Activated CD4-positive, alpha-beta T cell treated with anti-CD3 and anti-CD28 coated beads, Interleukin-2, amount 10 ng/mL, durations not matched to agents 24 days and 14 days (primary cell): ENCODE results near the gene SLC38A9. TPM values are rescaled to one million over a fixed set of nuclear protein-coding genes. Genes with fewer than 3 reads are reported as not detected.
"Not testable (repeated sequence)": the region's sequence is repeated elsewhere in the genome, so short reads cannot be mapped to it uniquely, and the experiment has no call there.

Experiments
- DNase-seq: peaks from one replicate; pipeline ENCODE4 v3.0.0; 2022
- H3K27ac Mint-ChIP-seq: one replicate; pipeline ENCODE4 v1.8.0; 2022; ENCODE audit warnings: mild to moderate bottlenecking, mixed read lengths
- H3K27me3 Mint-ChIP-seq: one replicate; pipeline ENCODE4 v1.8.0; 2022; ENCODE audit warnings: mixed read lengths
- H3K36me3 Mint-ChIP-seq: one replicate; pipeline ENCODE4 v1.8.0; 2022; ENCODE audit warnings: low read depth, mild to moderate bottlenecking, mixed read lengths
- H3K4me1 Mint-ChIP-seq: one replicate; pipeline ENCODE4 v1.8.0; 2021; ENCODE audit warnings: mixed read lengths
- H3K4me3 Mint-ChIP-seq: one replicate; pipeline ENCODE4 v1.8.0; 2022; ENCODE audit warnings: mild to moderate bottlenecking, moderate library complexity, mixed read lengths
- H3K9me3 Mint-ChIP-seq: one replicate; pipeline ENCODE4 v1.8.0; 2021; ENCODE audit warnings: mixed read lengths
- intact Hi-C: fragments of 100-400 bp; cut with micrococcal nuclease; formaldehyde crosslinking; loops from one replicate; pipeline ENCODE4 v1.15.1; 2023
- total RNA-seq: library from RNA; stranded (reverse); gene quantifications from 2 replicates; pipeline ENCODE4 v1.2.3, GENCODE V29; 2022

The SLC38A9 gene
- total RNA-seq, 1 donor from 2014 or later: 21.4 TPM

- DNase-seq: no peak
- peaks cover 23% of the 10 kb centered on the region for H3K9me3 Mint-ChIP-seq
- H3K4me1 Mint-ChIP-seq: peaks cover 10% of the 10 kb centered on the region
- H3K4me3 Mint-ChIP-seq: no peak overlapping the region
- intact Hi-C loops: no loop called here
- H3K27ac Mint-ChIP-seq: no peak overlapping the region
- peaks cover 5% of the 10 kb centered on the region for H3K36me3 Mint-ChIP-seq
- H3K27me3 Mint-ChIP-seq: peaks cover 4% of the 10 kb centered on the region
These were observed 8.1 kb upstream of the SLC38A9 start for GRCh38 chr5:55720188-55720703.

- intact Hi-C loops, H3K36me3 Mint-ChIP-seq: not testable (repeated sequence)
These were observed 6.9 kb upstream of the SLC38A9 start for GRCh38 chr5:55719026-55719425.

GRCh38 chr5:55715519-55716078, 3.5 kb upstream of the SLC38A9 start:
- peaks cover 4% of the 10 kb centered on the region for H3K27me3 Mint-ChIP-seq
- no peak overlapping the region for H3K27ac Mint-ChIP-seq
- H3K36me3 Mint-ChIP-seq: peaks cover 5% of the 10 kb centered on the region
- no peak for DNase-seq
- H3K4me3 Mint-ChIP-seq: no peak overlapping the region
- H3K4me1 Mint-ChIP-seq: peaks cover 12% of the 10 kb centered on the region
- peaks cover 10% of the 10 kb centered on the region for H3K9me3 Mint-ChIP-seq
- intact Hi-C loops: no loop called here

More at GRCh38 chr5:55719026-55719425, 6.9 kb upstream of the SLC38A9 start:
- DNase-seq, H3K4me1 Mint-ChIP-seq, H3K27me3 Mint-ChIP-seq, H3K4me3 Mint-ChIP-seq, H3K27ac Mint-ChIP-seq: not testable (repeated sequence)
- peaks cover 20% of the 10 kb centered on the region for H3K9me3 Mint-ChIP-seq

GRCh38 chr5:55714749-55715148, 2.6 kb upstream of the SLC38A9 start:
- Mint-ChIP-seq H3K9me3 (peaks cover 10% of the 10 kb centered on the region), H3K4me3 (no peak overlapping the region), H3K4me1 (peaks cover 17% of the 10 kb centered on the region), H3K27me3 (no peaks in the 10 kb centered on the region), H3K36me3 (peaks cover 5% of the 10 kb centered on the region), H3K27ac (no peak overlapping the region)
- no peak for DNase-seq
- intact Hi-C loops: loop anchor here (5.0 kb wide), 3 partner anchors 43 to 208 kb away; no protein-coding TSS in a partner anchor

GRCh38 chr5:55714339-55714738, 2.2 kb upstream of the SLC38A9 start:
- H3K4me1 Mint-ChIP-seq: peaks cover 17% of the 10 kb centered on the region
- intact Hi-C loops: loop anchor here (5.0 kb wide), 3 partner anchors 43 to 208 kb away; no protein-coding TSS in a partner anchor
- peaks cover 5% of the 10 kb centered on the region for H3K36me3 Mint-ChIP-seq
- H3K27me3 Mint-ChIP-seq: no peaks in the 10 kb centered on the region
- no peak for DNase-seq
- no peak overlapping the region for H3K27ac Mint-ChIP-seq
- H3K9me3 Mint-ChIP-seq: peaks cover 10% of the 10 kb centered on the region
- no peak overlapping the region for H3K4me3 Mint-ChIP-seq

- intact Hi-C loops: loop anchor here (2.0 to 5.0 kb wide), 5 partner anchors 43 to 1459 kb away; no protein-coding TSS in a partner anchor
- Mint-ChIP-seq H3K27me3 (no peaks in the 10 kb centered on the region), H3K36me3 (peaks cover 5% of the 10 kb centered on the region), H3K4me1 (peaks cover 20% of the 10 kb centered on the region), H3K27ac (no peak overlapping the region), H3K9me3 (peaks cover 10% of the 10 kb centered on the region), H3K4me3 (no peak overlapping the region)
- DNase-seq: no peak
These were observed 1.7 kb upstream of the SLC38A9 start for GRCh38 chr5:55713871-55714270.

GRCh38 chr5:55711507-55712022, 559 bp downstream of the SLC38A9 start:
- Mint-ChIP-seq H3K4me1 (peaks cover 28% of the 10 kb centered on the region), H3K27me3 (no peaks in the 10 kb centered on the region), H3K36me3 (peaks cover 10% of the 10 kb centered on the region), H3K27ac (peak overlapping the region; percentile 90), H3K4me3 (peak overlapping the region; percentile 97), H3K9me3 (peaks cover 5% of the 10 kb centered on the region)
- DNase-seq: no peak
- intact Hi-C loops: loop anchor here (2.0 to 5.0 kb wide), 5 partner anchors 46 to 1461 kb away; no protein-coding TSS in a partner anchor

GRCh38 chr5:55708732-55709131, 3.4 kb downstream of the SLC38A9 start:
- H3K27ac Mint-ChIP-seq: no peak overlapping the region
- peaks cover 34% of the 10 kb centered on the region for H3K4me1 Mint-ChIP-seq
- peak overlapping the region; percentile 15 for H3K4me3 Mint-ChIP-seq
- H3K27me3 Mint-ChIP-seq: no peaks in the 10 kb centered on the region
- DNase-seq: no peak
- intact Hi-C loops: no loop called here
- peaks cover 13% of the 10 kb centered on the region for H3K36me3 Mint-ChIP-seq
- H3K9me3 Mint-ChIP-seq: no peaks in the 10 kb centered on the region

GRCh38 chr5:55706230-55706629, 5.9 kb downstream of the SLC38A9 start:
- no peak overlapping the region for H3K4me3 Mint-ChIP-seq
- no peak for DNase-seq
- H3K27ac Mint-ChIP-seq: no peak overlapping the region
- H3K9me3 Mint-ChIP-seq: no peaks in the 10 kb centered on the region
- intact Hi-C loops: no loop called here
- peaks cover 26% of the 10 kb centered on the region for H3K36me3 Mint-ChIP-seq
- H3K27me3 Mint-ChIP-seq: no peaks in the 10 kb centered on the region
- peaks cover 34% of the 10 kb centered on the region for H3K4me1 Mint-ChIP-seq

GRCh38 chr5:55702598-55703345, 9.4 kb downstream of the SLC38A9 start:
- intact Hi-C loops: no loop called here
- no peak overlapping the region for H3K4me3 Mint-ChIP-seq
- no peaks in the 10 kb centered on the region for H3K27me3 Mint-ChIP-seq
- no peak overlapping the region for H3K27ac Mint-ChIP-seq
- H3K9me3 Mint-ChIP-seq: no peaks in the 10 kb centered on the region
- H3K4me1 Mint-ChIP-seq: peaks cover 26% of the 10 kb centered on the region
- no peak for DNase-seq
- peaks cover 23% of the 10 kb centered on the region for H3K36me3 Mint-ChIP-seq

GRCh38 chr5:55701462-55702103, 10.5 kb downstream of the SLC38A9 start:
- H3K27ac Mint-ChIP-seq: no peak overlapping the region
- no peaks in the 10 kb centered on the region for H3K9me3 Mint-ChIP-seq
- peaks cover 30% of the 10 kb centered on the region for H3K36me3 Mint-ChIP-seq
- no peak overlapping the region for H3K4me3 Mint-ChIP-seq
- H3K4me1 Mint-ChIP-seq: peaks cover 22% of the 10 kb centered on the region
- intact Hi-C loops: no loop called here
- H3K27me3 Mint-ChIP-seq: no peaks in the 10 kb centered on the region
- DNase-seq: no peak

- H3K4me3 Mint-ChIP-seq: no peak overlapping the region
- peaks cover 30% of the 10 kb centered on the region for H3K36me3 Mint-ChIP-seq
These were observed 11.4 kb downstream of the SLC38A9 start for GRCh38 chr5:55700745-55701144.

GRCh38 chr5:55699041-55699688, 13.0 kb downstream of the SLC38A9 start:
- Mint-ChIP-seq H3K9me3 (no peaks in the 10 kb centered on the region), H3K36me3 (peaks cover 36% of the 10 kb centered on the region), H3K4me3 (no peak overlapping the region), H3K27me3 (no peaks in the 10 kb centered on the region), H3K4me1 (peaks cover 20% of the 10 kb centered on the region), H3K27ac (no peak overlapping the region)
- no peak for DNase-seq
- intact Hi-C loops: no loop called here

More at GRCh38 chr5:55700745-55701144, 11.4 kb downstream of the SLC38A9 start:
- peaks cover 18% of the 10 kb centered on the region for H3K4me1 Mint-ChIP-seq
- intact Hi-C loops: no loop called here
- H3K9me3 Mint-ChIP-seq: no peaks in the 10 kb centered on the region
- no peak overlapping the region for H3K27ac Mint-ChIP-seq
- H3K27me3 Mint-ChIP-seq: no peaks in the 10 kb centered on the region
- DNase-seq: no peak
